SK-N-SH (cell line): ENCODE measurements around the gene PLCG1. TPM values are rescaled to one million over a fixed set of nuclear protein-coding genes. Genes with fewer than 3 reads are reported as not detected.

Experiments
- CTCF ChIA-PET: fragments of 300-600, 350-600 bp; formaldehyde crosslinking; extraction: SDS; loops from one replicate; lab custom pipeline; 2021; lab: Yijun Ruan, JAX
- POLR2A ChIA-PET: fragments of 350-600 bp; sonication (Branson Sonifier 250); formaldehyde crosslinking; extraction: SDS; loops from one replicate; lab custom pipeline; 2020; ENCODE audit warnings: antibody characterized with exemption, inconsistent platforms; lab: Yijun Ruan, JAX
- DNase-seq: peaks from one replicate; pipeline ENCODE4 v3.0.0; 2012
- H2AFZ ChIP-seq: fragments of 200-600 bp; sonication (generic); 2 replicates; pipeline ENCODE4 v1.8.1; 2016; ENCODE audit warnings: antibody characterized with exemption, mild to moderate bottlenecking, low read depth
- H3F3A ChIP-seq: fragments of 200-600 bp; sonication (generic); replicated peaks from 2 replicates; pipeline ENCODE3; 2016; ENCODE audit warnings: antibody characterized with exemption, mild to moderate bottlenecking; ENCODE audit not compliant: insufficient read depth
- H3K27ac ChIP-seq, 2 experiments: fragments of 200-500 bp in 1 of 2; fragments of 200-600 bp in 1 of 2; sonication (Bioruptor generic) in 1 of 2; sonication (generic), shearing (Covaris generic) in 1 of 2; 2 replicates each; pipeline versions ENCODE4 v1.5.1 to v1.6.1; 2014 to 2016; ENCODE audit warnings: low read depth in 2 of 2, inconsistent platforms in 1 of 2, low read length in 1 of 2, mild to moderate bottlenecking in 1 of 2, mixed read lengths in 1 of 2
- H3K27me3 ChIP-seq: fragments of 200-600 bp; sonication (generic), shearing (Covaris generic); 2 replicates; pipeline ENCODE4 v1.6.1; 2016; ENCODE audit warnings: mixed run types; ENCODE audit not compliant: insufficient read depth
- H3K36me3 ChIP-seq, 2 experiments: fragments of 200-500 bp in 1 of 2; fragments of 200-600 bp in 1 of 2; sonication (Bioruptor generic) in 1 of 2; sonication (generic) in 1 of 2; replicated peaks in 1 of 2; 2 replicates each; pipeline versions ENCODE3 to v1.5.1; 2014 to 2016; ENCODE audit warnings: low read length in 1 of 2, mild to moderate bottlenecking in 1 of 2; ENCODE audit not compliant: insufficient read depth in 2 of 2, control insufficient read depth in 1 of 2
- H3K4me1 ChIP-seq, 2 experiments: fragments of 200-500 bp in 1 of 2; fragments of 200-600 bp in 1 of 2; sonication (Bioruptor generic) in 1 of 2; sonication (generic), shearing (Covaris generic) in 1 of 2; 2 replicates each; pipeline versions ENCODE4 v1.5.1 to v1.6.1; 2014 to 2016; ENCODE audit warnings: low read depth in 1 of 2, low read length in 1 of 2, mixed run types in 1 of 2; ENCODE audit not compliant: insufficient read depth in 2 of 2, control insufficient read depth in 1 of 2
- H3K4me2 ChIP-seq: fragments of 200-600 bp; sonication (generic), shearing (Covaris generic); 2 replicates; pipeline ENCODE4 v1.6.1; 2017; ENCODE audit warnings: mixed run types
- H3K4me3 ChIP-seq, 2 experiments: fragments of 200-500 bp in 1 of 2; fragments of 200-600 bp in 1 of 2; sonication (Bioruptor generic) in 1 of 2; sonication (generic), shearing (Covaris generic) in 1 of 2; 2 replicates each; pipeline versions ENCODE4 v1.5.1 to v1.8.1; 2014 to 2016; ENCODE audit warnings: low read depth in 2 of 2, inconsistent platforms in 1 of 2, low read length in 1 of 2, mild to moderate bottlenecking in 1 of 2, mixed read lengths in 1 of 2, moderate library complexity in 1 of 2
- H3K79me2 ChIP-seq: fragments of 200-600 bp; sonication (generic); 2 replicates; pipeline ENCODE4 v1.8.1; 2017; ENCODE audit warnings: mild to moderate bottlenecking; ENCODE audit not compliant: insufficient read depth
- H3K9ac ChIP-seq: fragments of 200-600 bp; sonication (generic); 2 replicates; pipeline ENCODE4 v1.6.1; 2017; ENCODE audit warnings: mixed run types
- H3K9me2 ChIP-seq: fragments of 200-600 bp; sonication (generic); 2 replicates; pipeline ENCODE4 v1.6.1; 2017; ENCODE audit warnings: mixed run types
- H3K9me3 ChIP-seq: fragments of 200-600 bp; sonication (generic); 2 replicates; pipeline ENCODE4 v1.6.1; 2017; ENCODE audit warnings: mixed run types, mild to moderate bottlenecking, moderate library complexity
- H4K20me1 ChIP-seq: fragments of 200-600 bp; sonication (generic); 2 replicates; pipeline ENCODE4 v1.6.1; 2017; ENCODE audit warnings: mild to moderate bottlenecking, mixed run types; ENCODE audit not compliant: insufficient read depth
- ELF1 ChIP-seq: IDR thresholded peaks from 2 replicates; pipeline ENCODE4 v1.4.0; 2012
- EZH2phosphoT487 ChIP-seq: fragments of 200-600 bp; sonication (generic); IDR thresholded peaks from 2 replicates; pipeline ENCODE4 v1.6.1; 2017; ENCODE audit warnings: low read depth, mixed run types, mild to moderate bottlenecking, antibody characterized with exemption, moderate library complexity, borderline replicate concordance
- FOXM1 ChIP-seq: IDR thresholded peaks from 2 replicates; pipeline ENCODE4 v1.4.0; 2012; ENCODE audit warnings: low read depth, mild to moderate bottlenecking
- GABPA ChIP-seq: IDR thresholded peaks from 2 replicates; pipeline ENCODE4 v1.4.0; 2012; ENCODE audit warnings: low read depth, mild to moderate bottlenecking
- IRF3 ChIP-seq: fragments of 150-350 bp; IDR thresholded peaks from 2 replicates; pipeline ENCODE4 v1.6.1; 2016; ENCODE audit warnings: mild to moderate bottlenecking, low read depth, low read length
- MAX ChIP-seq: IDR thresholded peaks from 2 replicates; pipeline ENCODE4 v1.4.0; 2012; ENCODE audit warnings: low read depth
- MEF2A ChIP-seq: IDR thresholded peaks from 2 replicates; pipeline ENCODE4 v1.4.0; 2012; ENCODE audit warnings: low read depth, borderline replicate concordance
- NFIC ChIP-seq: IDR thresholded peaks from 2 replicates; pipeline ENCODE4 v1.4.0; 2012; ENCODE audit warnings: borderline replicate concordance
- NRF1 ChIP-seq: IDR thresholded peaks from 2 replicates; pipeline ENCODE4 v1.6.1; 2012; ENCODE audit warnings: low read depth, mild to moderate bottlenecking, low read length
- PBX3 ChIP-seq: IDR thresholded peaks from 2 replicates; pipeline ENCODE4; 2012
- SMC3 ChIP-seq: IDR thresholded peaks from 2 replicates; pipeline ENCODE4 v1.6.1; 2012; ENCODE audit warnings: low read depth, low read length, improper control_type of control experiment
- TAF1 ChIP-seq: IDR thresholded peaks from 2 replicates; pipeline ENCODE4 v1.6.1; 2012; ENCODE audit warnings: low read depth, mild to moderate bottlenecking, low read length, moderate library complexity, borderline replicate concordance
- TCF12 ChIP-seq: IDR thresholded peaks from 2 replicates; pipeline ENCODE4 v1.4.0; 2012
- YY1 ChIP-seq: IDR thresholded peaks from 2 replicates; pipeline ENCODE4 v1.4.0; 2012; ENCODE audit warnings: low read depth, mild to moderate bottlenecking
- ZBTB33 ChIP-seq: IDR thresholded peaks from 2 replicates; pipeline ENCODE4 v1.4.0; 2012; ENCODE audit warnings: low read depth, borderline replicate concordance
- WGBS: methylation state at CpG from one replicate; pipeline ENCODE4 v1.1.6; 2017; ENCODE audit warnings: low lambda C conversion rate; 5-methylcytosine and 5-hydroxymethylcytosine counted together
- polyA plus RNA-seq, 3 experiments: library from polyadenylated mRNA; depleted of rRNA; stranded (reverse); fragments of >200 nt; gene quantifications; 2 replicates each; pipeline ENCODE4 v1.2.3, GENCODE V29; 2012
- TF ChIP-seq, protein P1 (sequence below): fragments of 200-600 bp; sonication (generic); IDR thresholded peaks from 2 replicates; pipeline ENCODE4 v1.6.1; 2017; ENCODE audit warnings: antibody characterized with exemption, mild to moderate bottlenecking, moderate library complexity
- TF ChIP-seq, protein P2 (sequence below): IDR thresholded peaks from 2 replicates; pipeline ENCODE4 v1.6.1; 2012; ENCODE audit warnings: mild to moderate bottlenecking, low read depth, low read length, moderate library complexity
- TF ChIP-seq, protein P3 (sequence below): fragments of 150-350 bp; IDR thresholded peaks from 2 replicates; pipeline ENCODE4 v1.6.1; 2017; ENCODE audit warnings: antibody characterized with exemption, low read length, low read depth, borderline replicate concordance

The PLCG1 gene
- polyA plus RNA-seq, 1 of the 3 experiments (the other 2 are of a cell fraction), result 81.4 TPM

DNA sequence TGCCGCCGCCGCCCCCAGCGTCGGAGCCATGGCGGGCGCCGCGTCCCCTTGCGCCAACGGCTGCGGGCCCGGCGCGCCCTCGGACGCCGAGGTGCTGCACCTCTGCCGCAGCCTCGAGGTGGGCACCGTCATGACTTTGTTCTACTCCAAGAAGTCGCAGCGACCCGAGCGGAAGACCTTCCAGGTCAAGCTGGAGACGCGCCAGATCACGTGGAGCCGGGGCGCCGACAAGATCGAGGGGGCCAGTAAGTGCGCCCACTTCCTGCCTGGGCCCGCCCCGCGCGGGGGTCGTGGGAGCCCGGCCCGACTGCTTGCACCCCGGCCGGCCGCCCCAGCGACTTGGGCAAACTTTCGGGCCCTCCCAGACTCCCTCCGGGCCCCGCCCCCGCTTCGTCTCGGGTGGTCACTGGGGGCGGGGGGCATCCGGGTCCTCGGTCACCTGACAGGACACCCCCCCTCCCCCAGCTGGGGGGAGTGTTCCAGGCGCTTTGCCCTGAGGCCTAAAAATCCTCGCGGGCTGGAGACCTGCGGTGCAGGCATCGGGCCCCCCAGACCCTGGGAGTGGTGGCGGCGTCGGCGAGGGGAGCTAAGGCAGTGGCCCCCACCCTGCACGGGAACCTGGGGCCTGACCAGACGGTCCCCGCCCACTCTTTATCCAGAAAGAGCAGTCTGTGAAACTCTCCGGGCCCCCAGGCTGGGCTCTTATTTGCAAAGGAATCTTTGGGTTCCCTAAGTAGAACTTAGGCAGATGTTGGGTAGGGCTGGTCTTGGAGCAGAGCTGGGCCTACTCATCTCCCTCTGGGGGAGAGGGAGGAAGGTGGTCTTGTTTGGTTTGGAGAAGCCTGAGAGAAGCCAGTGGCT lies 501 bp downstream of the PLCG1 start:
- peak overlapping the region; percentile 94 to 97 for H3K4me3 ChIP-seq
- peaks cover 9 to 48% of the 10 kb centered on the region in 2 experiments; a peak in 3 of 4 replicates for H3K4me1 ChIP-seq
- no peaks in the 10 kb centered on the region for H3K36me3 ChIP-seq
- H3K4me2 ChIP-seq, result peak overlapping the region; percentile 100
- H2AFZ ChIP-seq, result peak overlapping the region; percentile 33; the same call in 1 of the 2 replicates
- H3K79me2 ChIP-seq, result peaks cover 55% of the 10 kb centered on the region
- H3K9me3 ChIP-seq, result no peaks in the 10 kb centered on the region
- WGBS, result 4% methylated on average over 30 of the region's 66 CpGs
- no peaks in the 10 kb centered on the region for H3K9me2 ChIP-seq
- CTCF ChIA-PET, result interaction anchor here (0.8 to 3.4 kb wide), 3 partner anchors 35 to 273 kb away, joined by 3 to 16 read pairs (median 11); no protein-coding TSS in a partner anchor
- peak overlapping the region; percentile 94 for H3K9ac ChIP-seq
- H3K27me3 ChIP-seq, result no peaks in the 10 kb centered on the region
- POLR2A ChIA-PET, result interaction anchor here (0.7 to 1.1 kb wide), 3 partner anchors 32 to 92 kb away, joined by 3 read pairs; no protein-coding TSS in a partner anchor
- no peaks in the 10 kb centered on the region for H3F3A ChIP-seq
- H3K27ac ChIP-seq, result peak overlapping the region; percentile 77 to 93
- DNase-seq, result peak; percentile 92
- H4K20me1 ChIP-seq, result peaks cover 47% of the 10 kb centered on the region
- no peak for TF ChIP-seq EZH2phosphoT487
- TF ChIP-seq MAX, result 0 out of 2 replicates have a peak, but pooled peaks have one; percentile 7
- no peak for TF ChIP-seq PBX3
- TF ChIP-seq GABPA, result peak; percentile 40
- no peak for TF ChIP-seq MEF2A
- no peak for TF ChIP-seq IRF3
- TF ChIP-seq, protein P1, sequence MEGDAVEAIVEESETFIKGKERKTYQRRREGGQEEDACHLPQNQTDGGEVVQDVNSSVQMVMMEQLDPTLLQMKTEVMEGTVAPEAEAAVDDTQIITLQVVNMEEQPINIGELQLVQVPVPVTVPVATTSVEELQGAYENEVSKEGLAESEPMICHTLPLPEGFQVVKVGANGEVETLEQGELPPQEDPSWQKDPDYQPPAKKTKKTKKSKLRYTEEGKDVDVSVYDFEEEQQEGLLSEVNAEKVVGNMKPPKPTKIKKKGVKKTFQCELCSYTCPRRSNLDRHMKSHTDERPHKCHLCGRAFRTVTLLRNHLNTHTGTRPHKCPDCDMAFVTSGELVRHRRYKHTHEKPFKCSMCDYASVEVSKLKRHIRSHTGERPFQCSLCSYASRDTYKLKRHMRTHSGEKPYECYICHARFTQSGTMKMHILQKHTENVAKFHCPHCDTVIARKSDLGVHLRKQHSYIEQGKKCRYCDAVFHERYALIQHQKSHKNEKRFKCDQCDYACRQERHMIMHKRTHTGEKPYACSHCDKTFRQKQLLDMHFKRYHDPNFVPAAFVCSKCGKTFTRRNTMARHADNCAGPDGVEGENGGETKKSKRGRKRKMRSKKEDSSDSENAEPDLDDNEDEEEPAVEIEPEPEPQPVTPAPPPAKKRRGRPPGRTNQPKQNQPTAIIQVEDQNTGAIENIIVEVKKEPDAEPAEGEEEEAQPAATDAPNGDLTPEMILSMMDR, result no peak
- TF ChIP-seq, protein P2, sequence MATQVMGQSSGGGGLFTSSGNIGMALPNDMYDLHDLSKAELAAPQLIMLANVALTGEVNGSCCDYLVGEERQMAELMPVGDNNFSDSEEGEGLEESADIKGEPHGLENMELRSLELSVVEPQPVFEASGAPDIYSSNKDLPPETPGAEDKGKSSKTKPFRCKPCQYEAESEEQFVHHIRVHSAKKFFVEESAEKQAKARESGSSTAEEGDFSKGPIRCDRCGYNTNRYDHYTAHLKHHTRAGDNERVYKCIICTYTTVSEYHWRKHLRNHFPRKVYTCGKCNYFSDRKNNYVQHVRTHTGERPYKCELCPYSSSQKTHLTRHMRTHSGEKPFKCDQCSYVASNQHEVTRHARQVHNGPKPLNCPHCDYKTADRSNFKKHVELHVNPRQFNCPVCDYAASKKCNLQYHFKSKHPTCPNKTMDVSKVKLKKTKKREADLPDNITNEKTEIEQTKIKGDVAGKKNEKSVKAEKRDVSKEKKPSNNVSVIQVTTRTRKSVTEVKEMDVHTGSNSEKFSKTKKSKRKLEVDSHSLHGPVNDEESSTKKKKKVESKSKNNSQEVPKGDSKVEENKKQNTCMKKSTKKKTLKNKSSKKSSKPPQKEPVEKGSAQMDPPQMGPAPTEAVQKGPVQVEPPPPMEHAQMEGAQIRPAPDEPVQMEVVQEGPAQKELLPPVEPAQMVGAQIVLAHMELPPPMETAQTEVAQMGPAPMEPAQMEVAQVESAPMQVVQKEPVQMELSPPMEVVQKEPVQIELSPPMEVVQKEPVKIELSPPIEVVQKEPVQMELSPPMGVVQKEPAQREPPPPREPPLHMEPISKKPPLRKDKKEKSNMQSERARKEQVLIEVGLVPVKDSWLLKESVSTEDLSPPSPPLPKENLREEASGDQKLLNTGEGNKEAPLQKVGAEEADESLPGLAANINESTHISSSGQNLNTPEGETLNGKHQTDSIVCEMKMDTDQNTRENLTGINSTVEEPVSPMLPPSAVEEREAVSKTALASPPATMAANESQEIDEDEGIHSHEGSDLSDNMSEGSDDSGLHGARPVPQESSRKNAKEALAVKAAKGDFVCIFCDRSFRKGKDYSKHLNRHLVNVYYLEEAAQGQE, result 0 out of 2 replicates have a peak, but pooled peaks have one; percentile 3
- TF ChIP-seq TCF12, result peak; percentile 17; the same call in 1 of the 2 replicates
- TF ChIP-seq FOXM1, result no peak
- TF ChIP-seq SMC3, result no peak
- no peak for TF ChIP-seq ELF1
- TF ChIP-seq, protein P3, sequence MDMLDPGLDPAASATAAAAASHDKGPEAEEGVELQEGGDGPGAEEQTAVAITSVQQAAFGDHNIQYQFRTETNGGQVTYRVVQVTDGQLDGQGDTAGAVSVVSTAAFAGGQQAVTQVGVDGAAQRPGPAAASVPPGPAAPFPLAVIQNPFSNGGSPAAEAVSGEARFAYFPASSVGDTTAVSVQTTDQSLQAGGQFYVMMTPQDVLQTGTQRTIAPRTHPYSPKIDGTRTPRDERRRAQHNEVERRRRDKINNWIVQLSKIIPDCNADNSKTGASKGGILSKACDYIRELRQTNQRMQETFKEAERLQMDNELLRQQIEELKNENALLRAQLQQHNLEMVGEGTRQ, result no peak
- no peak for TF ChIP-seq TAF1
- TF ChIP-seq NRF1, result no peak
- no peak for TF ChIP-seq YY1
- 0 out of 2 replicates have a peak, but pooled peaks have one; percentile 2 for TF ChIP-seq NFIC
- no peak for TF ChIP-seq ZBTB33
